ENCODE results near the gene DRGX. TPM values are rescaled to one million over a fixed set of nuclear protein-coding genes. Genes with fewer than 3 reads are reported as not detected.

Gene DRGX
- total and polyA plus RNA-seq, 2 of the 4 experiments (the other 2 are of a cell fraction): not detected

DNA sequence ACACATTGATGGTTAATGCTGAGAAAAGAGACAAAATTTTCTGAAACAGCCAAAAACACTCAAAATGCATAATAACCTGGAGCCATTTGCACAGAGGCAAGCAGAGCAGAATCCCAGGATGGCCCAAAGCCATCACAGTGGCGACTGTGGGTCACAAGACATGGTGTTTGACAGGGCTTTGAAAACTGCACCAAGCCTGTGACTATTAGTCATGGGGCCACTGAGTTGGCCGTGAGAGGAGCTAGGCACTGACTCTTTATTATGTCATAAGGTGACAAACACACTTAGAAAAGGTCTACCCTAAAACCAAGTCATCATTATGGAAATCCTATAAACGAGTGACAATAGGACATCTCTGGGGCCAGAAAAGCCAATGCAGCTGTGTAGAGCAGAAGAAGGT, 23.9 kb downstream of the DRGX start:
- CTCF ChIA-PET: no interaction called here

More for the DNA sequence above, 23.9 kb downstream of the DRGX start:
- Histone ChIP-seq H3K18ac (ENCODE audit: low read depth, low read length) (no peak overlapping the region), H3K4me3 (ENCODE audit: insufficient read depth, low read depth, low read length) (no peak overlapping the region), H2BK20ac (ENCODE audit: low read depth, low read length) (no peak overlapping the region), H2BK15ac (ENCODE audit: low read depth, low read length) (no peak overlapping the region), H3K23ac (ENCODE audit: low read depth, low read length) (no peak overlapping the region), H2BK120ac (ENCODE audit: low read depth, low read length) (no peak overlapping the region), H3K56ac (ENCODE audit: extremely low read depth, insufficient read depth, low read length) (no peak overlapping the region), H4K20me1 (ENCODE audit: insufficient read depth, low read length) (no peaks in the 10 kb centered on the region), H3K4me2 (ENCODE audit: low read depth, low read length) (no peak overlapping the region), H2AK9ac (replicated peaks; ENCODE audit: low read depth, low read length, poor library complexity) (no peak overlapping the region), H2AK5ac (ENCODE audit: low read depth, low read length) (no peak overlapping the region), H3K14ac (replicated peaks; ENCODE audit: low read depth, low read length) (no peak overlapping the region), H4K5ac (ENCODE audit: low read depth, low read length) (no peak overlapping the region), H3K79me1 (ENCODE audit: low read depth in 1 of 2, low read length in 2 of 2) (no peaks in the 10 kb centered on the region), H2BK5ac (ENCODE audit: low read depth, low read length, poor library complexity, severe bottlenecking) (no peak overlapping the region), H4K8ac (ENCODE audit: low read depth in 2 of 2, low read length in 2 of 2) (no peak overlapping the region), H3K27ac (ENCODE audit: insufficient read depth, low read length) (no peak overlapping the region), H3K27me3 (ENCODE audit: control insufficient read depth, insufficient read depth, low read length) (peaks cover 21% of the 10 kb centered on the region), H3K9ac (ENCODE audit: low read depth, low read length) (no peak overlapping the region), H3K4ac (ENCODE audit: low read depth, low read length) (no peak overlapping the region), H3K36me3 (ENCODE audit: control insufficient read depth, insufficient read depth, low read length) (no peaks in the 10 kb centered on the region), H4K91ac (ENCODE audit: insufficient read depth, low read depth, low read length) (no peak overlapping the region), H2AFZ (replicated peaks; ENCODE audit: low read length, poor library complexity) (no peak overlapping the region), H3K9me3 (ENCODE audit: control insufficient read depth, insufficient read depth, low read length) (no peaks in the 10 kb centered on the region), H3K4me1 (ENCODE audit: control insufficient read depth, insufficient read depth, low read length) (no peaks in the 10 kb centered on the region), H3K9me1 (ENCODE audit: insufficient read depth, low read length) (no peaks in the 10 kb centered on the region)
- in situ Hi-C loops (cut with MboI; ENCODE audit: low sequenced_read_pairs): no loop called here
- TF ChIP-seq RCOR1 (IDR thresholded peaks at IDR 0.05; ENCODE audit: insufficient replicate concordance, low read length) (no peak), MXI1 (IDR thresholded peaks at IDR 0.05; ENCODE audit: borderline replicate concordance, low read depth, low read length) (no peak), POLR2A (IDR thresholded peaks at IDR 0.05; ENCODE audit: low read depth, low read length) (no peak), FOS (IDR thresholded peaks at IDR 0.05; ENCODE audit: low read depth, low read length) (no peak), RFX5 (IDR thresholded peaks at IDR 0.05; ENCODE audit: low read depth, low read length) (no peak), CHD1 (IDR thresholded peaks at IDR 0.05; ENCODE audit: low read depth, low read length) (no peak), SMC3 (IDR thresholded peaks at IDR 0.05; ENCODE audit: low read depth, low read length) (no peak), MAFK (IDR thresholded peaks at IDR 0.05; ENCODE audit: low read depth, low read length) (no peak)
- dilution Hi-C loops (cut with HindIII; ENCODE audit: low sequenced_read_pairs, unreplicated experiment): no loop called here
- ATAC-seq (ENCODE audit: low read depth) (no peak), DNase-seq (no peak)
- WGBS, 2 experiments (ENCODE audit: extremely low coverage in 2 of 2, insufficient read length in 1 of 2): no CpG with 5 or more reads among the region's 3 CpGs
- intact Hi-C loops (cut with micrococcal nuclease): no loop called here
- POLR2A ChIA-PET (ENCODE audit: unreplicated experiment): no interaction called here
- BruUV-seq (replicated peaks): no TSS peak

Measured in IMR-90 (cell line).